ENCODE measurements around the gene KCTD5.
"Not testable (repeated sequence)": the region's sequence is repeated elsewhere in the genome, so short reads cannot be mapped to it uniquely, and the experiment has no call there.

KCTD5 gene

GRCh38 chr16:2710711-2711231, 28.4 kb downstream of the KCTD5 start:
- no peak for DNase-seq

GRCh38 chr16:2711370-2712062, 29.2 kb downstream of the KCTD5 start:
- DNase-seq, result no peak

- no peak for DNase-seq
These were observed 29.7 kb downstream of the KCTD5 start for GRCh38 chr16:2712063-2712441.

DNA sequence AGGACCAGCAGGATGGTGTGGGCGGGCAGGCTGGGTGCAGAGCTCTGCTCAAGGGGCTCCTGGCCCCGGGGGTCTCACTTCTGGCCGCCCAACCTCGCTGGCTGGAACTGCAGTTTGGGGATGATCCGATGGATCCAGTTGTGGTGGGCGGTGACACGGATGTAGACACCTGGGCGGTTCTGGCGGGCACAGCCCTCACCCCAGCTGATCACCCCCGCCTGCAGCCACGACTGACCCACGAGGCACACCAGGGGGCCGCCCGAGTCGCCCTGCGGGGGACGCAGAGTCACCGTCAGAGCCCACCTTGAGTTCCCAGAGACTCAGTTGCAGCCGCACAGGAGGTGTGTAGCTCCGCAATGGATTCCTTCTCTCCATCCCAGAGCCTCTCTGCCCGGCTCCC, 30.2 kb downstream of the KCTD5 start:
- DNase-seq, result no peak

DNA sequence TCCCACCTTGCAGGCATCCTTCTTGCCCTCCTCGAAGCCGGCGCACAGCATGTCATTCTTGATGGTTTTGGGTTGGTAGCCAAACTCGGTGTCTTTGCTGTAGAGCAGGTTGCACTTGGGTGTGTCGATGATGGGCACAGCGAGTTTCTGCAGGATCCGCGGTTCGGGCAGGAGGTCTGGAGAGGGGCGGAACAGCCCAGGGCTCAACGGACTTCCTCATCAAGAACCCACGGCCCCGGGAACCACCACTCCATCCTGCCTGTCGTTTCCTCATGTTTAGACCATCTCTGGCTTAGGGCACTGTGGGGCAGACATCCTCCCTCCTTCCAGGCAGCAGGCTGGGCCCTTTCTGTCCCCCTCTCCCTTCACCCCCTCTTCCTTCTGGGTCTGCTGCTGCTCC, 31.2 kb downstream of the KCTD5 start:
- no peak for DNase-seq

DNA sequence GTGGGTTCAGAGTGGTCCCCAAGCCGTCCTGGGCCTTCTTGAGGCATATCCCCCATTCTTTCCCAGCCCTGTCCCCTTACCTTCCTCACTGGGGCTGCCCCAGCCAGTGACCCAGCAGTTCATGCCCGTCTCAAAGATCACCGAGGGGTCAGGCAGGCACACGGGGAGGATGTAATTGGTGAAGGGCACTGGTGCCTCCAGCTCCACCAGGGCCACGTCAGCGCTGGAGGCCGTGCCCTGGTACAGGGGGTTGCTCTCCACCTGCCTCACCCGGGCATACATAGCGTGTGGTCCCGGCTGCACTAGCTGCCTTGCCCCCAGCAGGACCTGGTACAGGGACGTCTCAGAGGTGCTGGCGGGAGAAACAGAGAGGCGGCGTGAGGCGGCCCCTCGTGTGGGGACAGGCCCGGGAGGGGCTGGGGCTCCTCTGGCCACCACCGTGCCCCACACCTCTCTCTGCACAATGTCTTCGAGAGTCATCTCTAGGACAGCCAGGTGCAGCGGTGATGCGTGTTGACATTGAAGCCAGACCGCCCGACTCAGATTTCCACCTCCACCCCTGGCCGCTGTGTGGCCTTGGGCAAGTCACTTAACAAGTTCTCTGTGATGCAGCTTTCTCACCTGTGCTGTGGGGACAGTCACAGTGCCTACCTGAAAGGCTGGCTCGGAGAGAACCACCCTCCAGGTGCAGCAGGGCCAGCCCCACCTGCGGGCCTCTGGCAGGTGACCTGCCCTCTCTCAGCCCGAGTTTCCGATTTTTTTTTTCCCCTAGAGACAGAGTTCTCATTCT, 31.9 kb downstream of the KCTD5 start:
- DNase-seq, result no peak

- DNase-seq, result no peak
These were observed 32.7 kb downstream of the KCTD5 start for GRCh38 chr16:2715064-2715463.

DNA sequence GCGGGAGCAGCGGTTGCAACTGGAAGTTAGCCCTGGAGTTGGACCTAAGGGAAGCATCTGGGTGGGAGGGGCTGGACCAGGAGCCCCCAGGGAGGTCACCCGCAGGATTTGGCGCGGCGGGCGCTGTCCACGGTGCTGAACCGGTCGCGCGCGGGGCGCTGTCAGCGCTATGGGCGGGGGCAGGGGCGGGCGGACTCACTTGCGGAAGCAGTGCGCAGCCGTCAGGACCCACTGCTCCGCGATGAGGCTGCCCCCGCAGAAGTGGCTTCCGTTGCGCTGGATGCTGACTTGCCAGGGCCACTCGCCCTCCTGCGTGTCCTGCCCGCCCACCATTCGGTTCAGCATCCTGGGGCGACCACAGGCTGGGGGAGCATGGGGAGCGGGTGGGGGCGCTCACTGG, 33.2 kb downstream of the KCTD5 start:
- DNase-seq, result peak; percentile 76

GRCh38 chr16:2715966-2716885, 33.9 kb downstream of the KCTD5 start:
- DNase-seq, result no peak

GRCh38 chr16:2716948-2717347, 34.6 kb downstream of the KCTD5 start:
- no peak for DNase-seq

GRCh38 chr16:2717383-2718263, 35.3 kb downstream of the KCTD5 start:
- no peak for DNase-seq

DNA sequence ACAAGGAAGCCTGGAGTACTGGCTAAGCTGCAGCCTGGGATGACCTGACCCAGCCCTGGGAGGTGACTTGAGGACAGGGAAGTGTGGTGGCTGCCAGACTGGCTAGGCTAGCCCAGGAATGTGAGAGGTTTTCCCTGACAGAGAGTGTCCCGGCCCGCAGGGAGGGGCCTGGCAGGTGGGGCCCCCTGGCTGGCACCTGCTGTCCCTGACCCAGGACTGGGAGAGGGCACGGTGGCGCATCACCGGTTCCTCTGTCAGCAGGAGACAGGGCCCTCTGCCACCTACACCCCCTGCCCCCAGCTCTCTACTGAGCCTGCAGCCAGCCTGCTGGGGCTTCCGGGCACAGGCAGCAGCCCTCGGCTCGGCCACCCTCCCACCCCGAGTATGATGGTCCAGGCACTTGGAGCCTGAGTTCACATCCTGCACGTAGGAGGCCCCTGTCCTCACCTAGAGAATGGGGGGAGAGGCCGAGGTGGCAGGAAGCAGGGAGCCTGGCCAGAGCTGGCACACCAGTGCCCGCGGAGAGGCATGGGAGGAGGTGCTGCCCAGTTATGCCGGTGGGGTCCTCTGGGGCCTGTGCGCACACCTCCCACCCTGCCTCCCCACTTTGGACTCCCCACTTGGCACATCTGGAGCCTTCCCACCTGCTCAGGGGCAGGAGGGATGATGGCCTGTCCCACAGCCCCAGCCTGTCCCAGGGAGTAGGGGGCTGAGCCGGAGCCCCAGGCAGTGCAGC, 37.2 kb downstream of the KCTD5 start:
- no peak for DNase-seq

DNA sequence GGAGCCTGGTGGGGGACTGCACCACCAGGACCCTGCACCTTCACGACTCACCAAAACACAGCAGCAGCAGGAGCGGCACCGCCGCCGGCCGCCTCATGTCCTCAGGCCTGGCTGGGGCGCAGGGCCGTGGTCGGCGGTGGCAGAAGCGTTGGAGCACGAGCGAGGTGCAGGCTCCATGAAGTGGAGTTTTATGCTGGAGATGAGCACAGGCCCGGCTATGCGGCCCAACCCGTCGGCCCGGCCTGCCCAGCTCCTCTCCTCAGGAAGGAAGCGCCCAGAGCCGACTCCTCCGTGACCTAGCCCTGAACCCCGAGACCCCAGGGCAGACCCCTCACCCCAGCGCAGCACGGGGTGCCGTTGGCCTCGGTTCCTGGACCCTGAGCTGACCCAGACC, 37.7 kb downstream of the KCTD5 start, which contains the start of gene PRSS27:
TSS of gene PRSS27 (minus strand) at position 161 of the 394 bp plus-strand sequence. CDS start at position 97, 64 bp downstream.
- no peak for DNase-seq

DNA sequence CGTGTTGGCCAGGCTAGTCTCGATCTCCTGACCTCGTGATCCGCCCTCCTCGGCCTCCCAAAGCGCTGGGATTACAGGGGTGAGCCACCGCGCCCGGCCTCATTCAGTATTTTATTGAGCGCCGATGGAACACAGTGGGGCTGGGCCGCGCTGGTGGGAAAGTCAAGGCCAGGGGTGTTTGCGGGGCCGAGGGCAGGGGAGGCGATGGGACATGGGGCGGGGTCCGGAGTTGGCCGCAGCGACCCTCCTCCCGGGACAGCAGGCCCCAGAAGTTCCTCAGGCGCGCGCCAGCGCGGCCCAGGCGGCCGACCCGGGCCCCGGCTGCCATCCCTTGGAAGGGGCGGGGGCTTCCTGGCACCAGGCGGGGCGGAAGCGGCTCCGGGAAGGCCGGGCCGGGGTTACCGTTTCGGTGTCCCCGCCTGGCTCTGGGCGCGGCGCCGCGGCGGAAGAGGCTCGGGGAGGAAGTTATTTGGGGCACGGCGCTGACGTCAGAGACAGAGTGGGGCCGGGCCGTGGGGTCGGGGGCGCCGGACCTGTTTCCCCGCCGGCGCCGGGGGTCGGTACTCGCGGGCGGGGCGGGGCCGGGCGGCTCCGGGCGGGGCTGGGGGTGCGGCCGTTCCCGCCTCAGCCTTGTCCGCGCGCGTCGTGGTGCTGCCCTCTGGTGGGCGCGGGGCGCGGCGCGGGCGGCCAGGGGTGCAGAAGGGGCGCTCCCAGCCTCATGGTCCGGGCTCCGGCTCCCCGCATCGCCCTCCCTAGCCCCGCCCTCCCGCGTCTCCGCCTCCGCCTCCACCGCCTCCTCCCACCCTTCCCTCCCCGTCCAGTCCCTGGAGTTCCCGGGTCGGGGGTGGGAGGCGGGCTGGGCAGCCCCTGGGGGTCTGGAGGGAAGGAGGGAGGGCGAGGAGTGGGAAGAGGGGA, 38.7 kb downstream of the KCTD5 start:
- peak; percentile 86 for DNase-seq

GRCh38 chr16:2721634-2722173, 39.4 kb downstream of the KCTD5 start:
- DNase-seq, result not testable (repeated sequence)

DNA sequence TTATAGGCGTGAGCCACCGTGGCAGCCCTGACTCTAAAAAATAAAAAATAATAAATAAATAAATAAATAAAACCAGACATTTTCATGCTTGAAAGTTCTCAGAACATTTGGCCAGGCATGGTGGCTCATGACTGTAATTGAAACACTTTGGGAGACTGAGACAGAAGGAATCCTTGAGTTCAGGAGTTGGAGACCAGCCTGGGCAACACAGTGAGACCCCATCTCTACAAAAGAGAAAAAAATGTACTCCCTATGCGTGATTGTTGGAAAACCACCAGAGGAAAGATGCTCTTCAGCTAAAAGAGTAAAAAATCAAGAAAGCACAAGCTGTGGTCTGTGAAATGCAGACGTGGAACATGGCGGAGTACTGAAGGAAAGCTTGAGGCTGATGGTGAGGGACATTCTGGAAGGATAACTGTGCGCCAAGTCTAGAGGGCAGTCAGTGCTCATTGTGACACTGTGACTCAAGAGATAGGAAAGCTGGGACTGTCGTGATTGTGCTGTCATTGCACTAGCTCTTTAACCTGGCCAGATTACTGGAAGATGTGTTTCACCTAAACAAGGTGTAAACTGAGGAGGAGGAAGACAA, 41.9 kb downstream of the KCTD5 start:
- DNase-seq, result no peak

- no peak for DNase-seq
These were observed 42.6 kb downstream of the KCTD5 start for GRCh38 chr16:2724816-2725348.

- no peak for DNase-seq
These were observed 44.6 kb downstream of the KCTD5 start for GRCh38 chr16:2726923-2727322.

GRCh38 chr16:2728034-2728433, 45.7 kb downstream of the KCTD5 start:
- no peak for DNase-seq

Measured in stimulated activated naive CD4-positive, alpha-beta T cell treated with Interleukin-2 at 50 U/mL for 16 hours (primary cell).